ENCODE measurements around the gene MTRF1L. TPM values are rescaled to one million over a fixed set of nuclear protein-coding genes. Genes with fewer than 3 reads are reported as not detected.
"Not testable (repeated sequence)": the region's sequence is repeated elsewhere in the genome, so short reads cannot be mapped to it uniquely, and the experiment has no call there.

The MTRF1L gene
- total RNA-seq, 1 donor from 2014 or later = 17.6 TPM

DNA sequence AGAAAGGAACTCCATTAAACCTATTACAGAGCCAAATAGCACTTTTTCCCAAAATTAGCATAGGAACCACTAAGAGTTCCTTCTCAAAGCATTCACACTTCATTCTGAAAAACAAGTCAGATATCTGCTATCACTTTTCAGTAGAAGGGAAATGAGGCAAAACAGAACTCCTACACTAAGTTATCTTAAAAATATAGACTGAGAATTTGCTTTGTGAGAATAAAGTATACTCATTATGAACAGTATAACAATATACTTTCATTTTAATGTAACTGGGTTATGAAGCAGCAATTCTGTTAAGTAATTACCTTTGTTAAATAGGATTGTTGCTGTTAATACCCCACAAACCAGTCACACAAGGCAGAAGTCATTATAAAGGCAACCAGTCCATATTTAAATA is 8.7 kb downstream of the MTRF1L start:
- Mint-ChIP-seq H3K4me1 (ENCODE audit: low read depth) (peaks cover 5% of the 10 kb centered on the region), H3K27me3 (ENCODE audit: low read depth) (no peaks in the 10 kb centered on the region), H3K36me3 (ENCODE audit: low read depth) (peaks cover 14% of the 10 kb centered on the region), H3K4me3 (ENCODE audit: unreplicated experiment) (no peak overlapping the region), H3K27ac (ENCODE audit: unreplicated experiment) (no peak overlapping the region), H3K9me3 (ENCODE audit: low read depth) (no peaks in the 10 kb centered on the region)
- DNase-seq (ENCODE audit: low spot score) = no peak
- no peak for TF ChIP-seq CTCF (IDR thresholded peaks at IDR 0.05)

GRCh38 chr6:152993431-152993830 is 9.1 kb downstream of the MTRF1L start:
- peaks cover 14% of the 10 kb centered on the region for H3K36me3 Mint-ChIP-seq (ENCODE audit: low read depth)
- TF ChIP-seq CTCF (IDR thresholded peaks at IDR 0.05) = peak; percentile 37
- H3K27ac Mint-ChIP-seq (ENCODE audit: unreplicated experiment) = no peak overlapping the region
- H3K9me3 Mint-ChIP-seq (ENCODE audit: low read depth) = no peaks in the 10 kb centered on the region
- DNase-seq (ENCODE audit: low spot score) = no peak
- H3K27me3 Mint-ChIP-seq (ENCODE audit: low read depth) = no peaks in the 10 kb centered on the region
- H3K4me3 Mint-ChIP-seq (ENCODE audit: unreplicated experiment) = no peak overlapping the region
- peaks cover 5% of the 10 kb centered on the region for H3K4me1 Mint-ChIP-seq (ENCODE audit: low read depth)

DNA sequence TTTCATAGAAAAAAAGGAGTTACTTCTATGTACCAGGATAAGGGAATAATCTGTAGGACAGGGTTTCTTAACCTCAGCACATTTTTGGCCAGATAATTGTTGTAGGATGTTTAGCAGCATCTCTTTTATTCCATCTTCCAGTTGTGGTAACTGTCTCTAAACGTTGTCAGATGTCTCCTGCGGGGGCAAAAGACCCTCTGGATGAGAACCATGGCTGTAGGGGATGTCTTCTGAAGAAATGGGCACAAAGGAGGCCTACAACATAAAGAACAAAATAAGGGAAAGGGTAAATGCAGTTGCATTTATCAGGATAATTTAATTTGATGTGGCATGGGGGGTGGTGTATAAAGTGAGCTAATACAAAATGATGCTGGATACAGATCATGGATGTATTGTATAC is 15.5 kb downstream of the MTRF1L start:
- H3K36me3 Mint-ChIP-seq (ENCODE audit: low read depth) = peaks cover 6% of the 10 kb centered on the region
- H3K4me3 Mint-ChIP-seq (ENCODE audit: unreplicated experiment) = no peak overlapping the region
- no peak for TF ChIP-seq CTCF (IDR thresholded peaks at IDR 0.05)
- peaks cover 18% of the 10 kb centered on the region for H3K4me1 Mint-ChIP-seq (ENCODE audit: low read depth)
- H3K27ac Mint-ChIP-seq (ENCODE audit: unreplicated experiment) = peak overlapping the region; percentile 45
- H3K9me3 Mint-ChIP-seq (ENCODE audit: low read depth) = no peaks in the 10 kb centered on the region
- DNase-seq (ENCODE audit: low spot score) = no peak
- no peaks in the 10 kb centered on the region for H3K27me3 Mint-ChIP-seq (ENCODE audit: low read depth)

DNA sequence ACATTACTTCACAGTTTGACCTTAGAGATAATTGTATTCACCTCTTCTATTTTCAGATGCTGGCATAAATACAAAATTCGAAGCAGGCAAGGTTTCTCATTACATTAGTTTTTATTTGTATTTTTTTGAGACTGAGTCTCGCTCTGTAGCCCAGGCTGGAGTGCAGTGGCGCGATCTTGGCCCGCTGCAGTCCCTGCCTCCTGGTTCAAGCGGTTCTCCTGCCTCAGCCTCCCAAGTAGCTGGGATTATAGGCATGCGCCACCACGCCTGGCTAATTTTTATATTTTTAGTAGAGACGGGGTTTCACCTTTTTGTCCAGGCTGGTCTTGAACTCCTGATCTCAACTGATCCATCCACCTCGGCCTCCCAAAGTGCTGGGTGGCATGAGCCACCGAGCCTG is 17.2 kb downstream of the MTRF1L start:
- not testable (repeated sequence) for H3K9me3 Mint-ChIP-seq (ENCODE audit: low read depth); H3K4me3 Mint-ChIP-seq (ENCODE audit: unreplicated experiment); DNase-seq (ENCODE audit: low spot score); H3K27me3 Mint-ChIP-seq (ENCODE audit: low read depth); H3K36me3 Mint-ChIP-seq (ENCODE audit: low read depth)
- H3K27ac Mint-ChIP-seq (ENCODE audit: unreplicated experiment) = peak overlapping the region; percentile 27
- peaks cover 34% of the 10 kb centered on the region for H3K4me1 Mint-ChIP-seq (ENCODE audit: low read depth)

DNA sequence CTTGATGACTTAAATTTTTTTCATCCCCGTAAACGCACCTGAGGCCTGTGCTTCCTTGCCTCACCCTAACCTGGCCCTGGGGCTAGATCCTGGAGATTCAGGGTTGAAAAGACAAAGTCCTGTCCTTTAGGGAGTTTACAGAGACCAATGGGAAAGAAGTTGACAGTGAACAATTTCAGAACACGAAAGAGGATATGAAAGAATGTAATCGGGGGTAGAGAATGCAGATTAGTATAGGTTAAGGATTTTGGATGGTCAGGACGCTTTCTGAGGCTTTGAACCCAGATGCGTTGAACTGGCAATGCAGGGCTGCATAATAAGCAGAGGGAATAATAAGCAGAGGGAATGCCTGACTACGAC is 18.0 kb downstream of the MTRF1L start:
- H3K27me3 Mint-ChIP-seq (ENCODE audit: low read depth) = no peaks in the 10 kb centered on the region
- peak overlapping the region; percentile 98 for H3K4me3 Mint-ChIP-seq (ENCODE audit: unreplicated experiment)
- DNase-seq (ENCODE audit: low spot score) = no peak
- H3K27ac Mint-ChIP-seq (ENCODE audit: unreplicated experiment) = peak overlapping the region; percentile 99
- no peaks in the 10 kb centered on the region for H3K9me3 Mint-ChIP-seq (ENCODE audit: low read depth)
- H3K36me3 Mint-ChIP-seq (ENCODE audit: low read depth) = no peaks in the 10 kb centered on the region
- no peak for TF ChIP-seq CTCF (IDR thresholded peaks at IDR 0.05)
- H3K4me1 Mint-ChIP-seq (ENCODE audit: low read depth) = peaks cover 39% of the 10 kb centered on the region

DNA sequence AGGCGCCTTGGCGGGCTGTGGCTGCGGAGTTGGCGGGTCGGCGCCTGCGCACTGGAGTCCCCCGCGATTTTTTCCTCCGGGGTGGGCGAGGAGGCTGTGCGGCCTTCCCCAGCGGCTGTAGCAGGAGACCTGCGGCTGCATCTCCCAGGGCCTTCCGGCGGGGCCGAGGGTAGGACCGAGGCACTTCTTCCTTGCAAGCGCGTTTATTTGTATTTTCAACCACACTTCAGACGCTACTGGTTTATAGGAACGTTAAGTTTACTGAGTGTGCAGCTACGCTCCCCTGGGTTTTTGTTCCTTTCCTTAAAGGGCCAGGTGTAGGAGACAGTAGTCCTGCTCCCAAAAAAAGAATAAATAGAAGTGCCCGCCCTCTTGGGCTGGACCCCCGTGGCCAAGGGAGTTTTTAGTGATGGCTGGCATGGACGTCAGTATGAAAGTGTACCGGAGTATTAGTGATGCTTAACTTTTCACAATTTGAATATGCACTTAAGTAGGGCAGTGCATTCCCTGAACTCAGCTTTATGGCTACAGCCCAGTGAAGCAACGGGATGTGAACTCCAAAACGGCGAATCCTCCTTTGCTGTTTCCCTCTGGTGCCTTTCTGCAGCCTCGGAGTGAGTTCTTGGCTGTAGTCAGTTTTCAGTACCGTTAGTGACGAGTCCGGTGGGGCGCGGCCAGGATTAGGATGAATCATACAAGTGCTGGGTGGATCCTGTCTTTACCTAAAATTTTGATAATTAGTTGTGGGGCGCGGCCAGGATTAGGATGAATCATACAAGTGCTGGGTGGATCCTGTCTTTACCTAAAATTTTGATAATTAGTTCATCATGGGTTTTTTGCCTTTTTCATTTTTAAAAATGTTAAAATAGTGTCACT is 18.6 kb downstream of the MTRF1L start:
- peaks cover 42% of the 10 kb centered on the region for H3K4me1 Mint-ChIP-seq (ENCODE audit: low read depth)
- no peak for TF ChIP-seq CTCF (IDR thresholded peaks at IDR 0.05)
- H3K36me3 Mint-ChIP-seq (ENCODE audit: low read depth) = no peaks in the 10 kb centered on the region
- H3K4me3 Mint-ChIP-seq (ENCODE audit: unreplicated experiment) = peak overlapping the region; percentile 98
- H3K27me3 Mint-ChIP-seq (ENCODE audit: low read depth) = no peaks in the 10 kb centered on the region
- no peak for DNase-seq (ENCODE audit: low spot score)
- peak overlapping the region; percentile 99 for H3K27ac Mint-ChIP-seq (ENCODE audit: unreplicated experiment)
- no peaks in the 10 kb centered on the region for H3K9me3 Mint-ChIP-seq (ENCODE audit: low read depth)
